ENCODE measurements around the gene ANO9.
"Not testable (repeated sequence)": the region's sequence is repeated elsewhere in the genome, so short reads cannot be mapped to it uniquely, and the experiment has no call there.

GRCh38 chr11:424766-425165 is 17.0 kb downstream of the ANO9 start:
- not testable (repeated sequence) for TF ChIP-seq EZH2 (IDR thresholded peaks at IDR 0.05; ENCODE audit: insufficient read depth, poor library complexity, severe bottlenecking); EZH2phosphoT487 (IDR thresholded peaks at IDR 0.05; ENCODE audit: insufficient read depth, low read depth)
